HG03280 (cell line): Measurements from ENCODE around the gene DISC1.
"Not testable (repeated sequence)": the region's sequence is repeated elsewhere in the genome, so short reads cannot be mapped to it uniquely, and the experiment has no call there.

Experiments used
- ATAC-seq: cut with Tn5 transposase; IDR thresholded peaks from one replicate; pipeline ENCODE4 v1.9.1; 2021; ENCODE audit warnings: mild to moderate bottlenecking, moderate library complexity; ENCODE audit not compliant: unreplicated experiment

The DISC1 gene

DNA sequence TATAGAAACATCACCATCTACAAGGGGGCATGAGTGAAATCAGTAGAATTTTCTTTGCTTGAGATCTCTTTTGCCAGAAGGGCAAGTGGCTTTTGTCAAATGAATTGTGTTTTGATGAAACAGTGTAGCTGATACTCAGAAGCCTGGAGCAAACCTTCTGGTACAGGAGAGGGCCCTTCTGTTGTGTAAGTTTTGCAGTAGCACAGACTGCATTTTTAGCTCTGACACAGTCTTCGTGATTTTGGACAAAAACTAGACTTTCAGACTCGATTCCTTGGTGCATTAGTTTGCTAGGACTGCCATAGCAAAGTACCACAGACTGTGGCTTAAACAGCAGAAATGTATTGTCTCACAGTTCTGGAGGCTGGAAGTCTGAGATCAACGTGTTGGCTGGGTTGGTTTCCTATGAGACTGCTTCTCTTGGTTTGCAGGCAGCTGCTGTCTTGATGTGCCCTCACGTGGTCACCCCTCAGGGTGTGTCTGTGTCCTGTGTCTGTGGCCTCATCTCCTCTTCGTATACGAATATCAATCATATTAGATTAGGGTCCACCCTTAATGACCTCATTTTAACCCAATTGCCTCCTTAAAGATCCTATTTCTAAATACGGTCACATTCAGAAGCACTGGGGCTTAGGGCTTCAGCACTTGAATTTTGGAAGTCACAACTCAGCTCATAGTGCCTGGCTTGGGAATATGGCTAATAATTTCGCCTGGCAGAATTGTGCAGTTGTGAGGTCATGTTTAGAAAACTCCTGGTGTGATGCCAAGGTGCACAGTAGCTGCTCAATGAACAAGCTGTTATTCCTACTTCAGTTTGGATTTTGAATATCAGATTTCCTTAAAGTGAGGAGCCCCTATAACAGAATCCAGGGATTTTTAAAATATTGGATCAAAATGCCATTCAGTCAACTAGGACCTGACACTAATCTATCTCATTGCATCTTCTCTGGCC, 21.2 kb upstream of the DISC1 start:
- no peak for ATAC-seq

DNA sequence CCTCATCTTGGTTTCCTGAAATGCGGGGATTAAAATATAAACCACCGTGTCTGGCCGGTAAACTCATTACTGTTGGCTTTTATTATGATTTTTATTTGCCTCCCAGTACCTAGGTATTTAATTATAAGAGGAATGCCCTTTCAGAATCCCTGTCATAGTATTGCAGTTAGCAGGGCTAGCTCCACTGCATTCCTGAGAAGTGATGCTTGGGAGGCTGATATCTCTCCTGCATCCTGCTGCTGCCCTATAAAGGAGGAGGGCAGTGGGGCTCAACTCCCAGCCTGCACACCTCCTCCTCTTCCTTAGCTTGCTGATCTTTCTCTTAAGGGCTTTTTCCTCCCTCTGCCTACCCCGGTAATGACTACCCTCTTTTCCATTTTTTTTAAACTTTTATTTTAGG, 19.9 kb upstream of the DISC1 start:
- no peak for ATAC-seq

DNA sequence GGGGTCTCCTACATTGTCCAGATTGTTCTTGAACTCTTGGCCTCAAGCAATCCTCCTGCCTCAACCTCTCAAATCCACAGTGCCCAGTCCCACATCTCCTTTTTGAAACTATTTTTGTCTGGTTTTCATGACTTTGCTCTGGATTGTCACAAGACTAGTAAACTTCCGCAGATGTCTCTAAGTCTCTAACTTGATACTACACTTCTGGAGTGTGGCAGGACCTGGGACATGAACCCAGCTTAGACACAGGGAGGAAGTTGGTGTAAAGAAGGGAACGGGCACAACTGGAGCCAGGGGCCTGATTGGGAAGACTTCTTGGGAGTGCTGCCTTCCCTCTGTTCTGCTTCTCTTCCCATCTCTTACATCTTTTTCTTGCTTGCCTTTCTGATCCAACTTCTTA, 16.2 kb upstream of the DISC1 start:
- no peak for ATAC-seq

DNA sequence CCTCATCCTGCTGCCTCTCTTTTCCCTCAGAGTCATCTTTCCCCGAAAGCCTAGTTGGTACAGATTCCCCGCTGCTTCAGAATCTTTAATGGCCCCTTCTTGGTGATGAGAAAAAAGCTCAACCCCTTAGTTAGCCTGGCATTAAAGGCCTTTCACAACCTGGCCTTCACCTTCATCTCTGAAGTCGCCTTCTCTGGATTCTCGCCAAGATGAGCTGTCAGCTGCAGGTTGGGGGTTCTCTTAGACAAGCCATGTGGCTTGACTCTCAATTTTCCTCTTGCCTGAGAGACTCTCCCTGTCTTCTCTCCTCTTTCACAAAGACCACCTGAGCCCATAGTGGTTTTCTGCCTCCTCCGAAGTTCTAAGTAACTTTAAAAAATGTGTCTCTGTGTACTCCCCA, 15.5 kb upstream of the DISC1 start:
- no peak for ATAC-seq

DNA sequence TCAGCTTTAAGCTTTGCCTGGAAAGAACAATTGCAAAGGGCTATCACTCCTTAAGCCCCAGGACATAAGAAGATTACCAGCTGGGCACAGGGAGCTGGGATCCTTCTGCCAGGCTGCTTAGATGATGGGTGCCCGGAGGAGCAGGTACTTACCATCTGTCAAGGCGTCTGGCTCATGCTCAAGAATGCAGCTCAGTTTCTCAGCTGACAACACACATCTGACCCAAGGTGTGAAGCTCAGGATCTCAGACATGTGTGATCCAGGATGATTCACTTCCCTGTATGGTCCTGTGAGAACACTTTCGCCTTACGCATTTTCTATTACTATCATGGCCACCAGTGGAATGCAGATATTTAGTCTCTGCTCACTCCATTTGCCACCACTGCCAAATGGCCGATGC, 14.7 kb upstream of the DISC1 start:
- no peak for ATAC-seq

DNA sequence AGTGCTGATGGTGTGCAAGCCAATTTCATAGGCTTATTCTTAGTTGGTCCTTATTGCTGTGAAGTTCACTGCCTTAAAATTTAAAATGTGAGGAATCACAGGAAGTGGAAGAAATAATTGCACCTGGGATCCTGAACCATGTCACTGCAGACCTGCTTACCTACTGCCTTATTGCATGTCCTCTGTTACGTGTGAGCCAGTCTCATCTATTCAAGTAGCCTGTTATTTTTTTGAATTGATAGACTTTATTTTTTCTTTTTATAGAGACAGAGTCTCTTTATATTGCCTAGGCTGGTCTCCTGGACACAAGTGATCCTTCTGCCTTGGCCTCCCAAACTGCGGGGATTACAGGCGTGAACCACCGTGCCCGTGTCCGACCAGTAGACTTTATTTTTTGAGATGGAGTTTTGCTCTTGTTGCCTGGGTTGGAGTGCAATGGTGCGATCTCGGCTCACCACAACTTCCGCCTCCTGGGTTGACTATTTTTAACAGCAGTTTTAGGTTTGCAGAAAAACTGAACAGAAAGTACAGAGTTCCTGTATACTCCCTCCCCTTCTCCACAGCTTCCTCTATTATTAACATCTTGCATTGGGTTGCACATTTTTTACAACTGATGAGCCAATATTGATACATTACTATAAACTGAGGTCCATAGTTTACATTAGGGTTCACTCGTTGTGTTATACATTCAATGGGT, 14.0 kb upstream of the DISC1 start:
- ATAC-seq: peak; percentile 93

DNA sequence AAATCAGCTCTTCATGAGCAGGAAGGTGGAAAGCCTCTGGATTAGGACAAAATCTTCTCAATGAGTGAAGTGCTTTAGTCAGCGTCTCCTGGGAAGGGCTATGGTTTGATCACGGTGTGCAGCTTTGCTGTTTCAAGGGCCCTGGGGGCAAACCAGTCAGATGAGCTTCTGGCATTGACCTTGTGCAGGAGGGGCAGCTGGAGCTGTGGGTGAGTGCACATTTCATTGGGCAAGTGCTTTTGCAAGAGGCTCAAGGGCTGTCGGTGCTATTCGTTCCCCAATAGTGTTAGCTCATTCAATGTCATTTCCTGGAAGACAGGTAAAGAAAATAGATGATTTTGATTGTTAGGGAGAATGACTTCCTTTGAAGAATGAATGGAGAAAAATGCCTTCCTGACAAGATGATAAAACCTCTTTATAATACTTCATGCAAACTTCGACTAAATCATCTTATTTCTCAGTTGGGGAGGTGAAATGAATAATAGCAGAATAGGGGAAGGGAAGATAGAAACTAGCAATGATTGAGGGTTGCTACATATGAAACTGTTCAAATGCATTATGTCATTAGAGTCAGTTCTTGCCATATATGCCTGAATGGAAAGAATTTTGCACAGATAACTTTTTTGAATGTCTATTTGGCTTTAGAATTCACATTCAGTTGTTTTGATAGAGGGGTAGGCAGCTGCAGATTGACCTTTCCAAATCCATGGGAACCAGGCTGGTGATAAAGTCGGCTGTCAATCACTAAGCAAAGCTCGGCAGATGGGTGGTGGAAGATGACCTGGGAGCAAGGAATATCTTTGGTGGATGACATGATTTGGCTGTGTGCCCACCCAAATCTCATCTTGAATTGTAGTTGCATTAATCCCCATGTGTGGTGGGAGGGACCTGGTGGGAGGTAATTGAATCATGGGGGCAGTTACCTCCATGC, 12.9 kb upstream of the DISC1 start:
- ATAC-seq: no peak

DNA sequence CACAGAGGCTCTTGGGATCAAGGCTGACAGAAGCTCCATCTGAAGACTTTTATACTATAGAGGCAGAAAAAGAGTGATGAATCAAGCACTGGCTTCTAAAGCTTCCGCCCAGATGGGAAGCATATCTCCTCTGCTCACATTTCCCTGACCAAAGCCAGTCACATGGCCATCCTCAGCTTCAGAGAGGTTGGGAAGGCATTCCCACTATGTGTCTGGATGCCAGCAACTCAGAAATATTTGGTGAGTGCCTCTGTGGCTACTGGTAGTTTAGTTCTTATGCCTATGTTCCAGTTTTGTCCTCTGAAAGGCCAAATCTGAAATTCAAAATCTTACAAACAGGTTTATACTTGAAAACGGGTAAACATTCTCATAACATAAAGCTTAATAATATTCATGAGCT, 9.9 kb upstream of the DISC1 start:
- no peak for ATAC-seq

DNA sequence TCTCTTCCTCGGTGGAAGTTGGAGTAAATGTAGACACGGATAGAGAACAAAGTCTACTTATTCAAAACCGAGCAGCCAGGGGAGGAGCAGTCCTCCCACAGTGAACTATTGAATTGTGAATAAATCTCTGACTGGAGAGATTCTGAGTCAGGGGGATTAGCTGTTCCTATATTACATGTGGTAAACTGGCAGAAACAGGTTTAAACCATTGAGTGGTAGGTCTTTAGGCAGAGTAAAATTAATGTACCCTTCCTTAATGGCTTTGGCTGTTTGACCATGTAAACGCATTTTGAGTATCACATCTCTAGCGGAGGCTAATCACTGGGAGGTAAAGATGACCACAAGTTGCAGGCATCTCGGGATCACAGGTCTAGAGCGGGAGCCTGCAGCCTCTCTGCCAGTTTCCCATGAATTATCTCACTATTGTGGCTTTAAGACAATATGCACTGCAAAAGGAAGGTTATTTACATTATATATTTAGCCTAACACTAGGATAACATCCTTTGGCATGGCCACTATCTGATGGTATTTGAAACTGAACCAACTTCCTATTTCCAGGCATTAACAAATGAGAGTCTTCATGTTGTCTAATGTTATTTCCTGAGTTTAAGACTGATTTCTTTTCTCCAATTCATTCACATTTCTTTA, 7.9 kb upstream of the DISC1 start:
- no peak for ATAC-seq

DNA sequence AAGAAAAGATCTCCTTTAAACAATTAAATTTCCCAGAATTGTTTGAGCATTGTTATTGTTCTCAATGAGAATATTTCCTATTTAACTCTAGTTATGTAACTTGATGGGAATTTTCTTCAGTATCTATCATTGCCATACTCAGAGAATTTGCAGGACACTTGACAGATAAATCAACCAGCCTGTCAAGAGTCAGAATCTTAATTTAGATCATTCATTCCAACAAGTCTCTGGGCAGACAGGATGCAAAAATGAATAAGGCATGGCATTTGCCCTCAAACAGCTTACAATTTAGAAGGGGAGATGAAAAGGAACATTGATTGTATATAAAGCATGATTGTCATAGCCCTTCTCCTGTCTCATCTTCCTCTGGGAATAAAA, 7.3 kb upstream of the DISC1 start:
- no peak for ATAC-seq

DNA sequence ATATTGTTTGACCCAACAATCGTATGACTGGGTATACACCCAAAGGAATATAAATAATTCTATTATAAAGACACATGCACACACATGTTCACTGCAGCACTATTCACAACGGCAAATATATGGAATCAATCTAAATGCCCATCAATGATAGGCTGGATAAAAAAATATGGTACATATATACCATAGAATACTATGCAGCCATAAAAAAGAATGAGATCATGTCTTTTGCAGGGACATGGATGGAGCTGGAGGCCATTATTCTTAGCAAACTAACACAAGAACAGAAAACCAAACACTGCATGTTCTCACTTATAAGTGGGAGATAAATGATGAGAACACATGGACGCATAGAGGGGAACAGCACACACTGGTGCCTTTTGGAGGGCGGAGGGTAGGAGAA, 1.5 kb upstream of the DISC1 start:
- not testable (repeated sequence) for ATAC-seq

DNA sequence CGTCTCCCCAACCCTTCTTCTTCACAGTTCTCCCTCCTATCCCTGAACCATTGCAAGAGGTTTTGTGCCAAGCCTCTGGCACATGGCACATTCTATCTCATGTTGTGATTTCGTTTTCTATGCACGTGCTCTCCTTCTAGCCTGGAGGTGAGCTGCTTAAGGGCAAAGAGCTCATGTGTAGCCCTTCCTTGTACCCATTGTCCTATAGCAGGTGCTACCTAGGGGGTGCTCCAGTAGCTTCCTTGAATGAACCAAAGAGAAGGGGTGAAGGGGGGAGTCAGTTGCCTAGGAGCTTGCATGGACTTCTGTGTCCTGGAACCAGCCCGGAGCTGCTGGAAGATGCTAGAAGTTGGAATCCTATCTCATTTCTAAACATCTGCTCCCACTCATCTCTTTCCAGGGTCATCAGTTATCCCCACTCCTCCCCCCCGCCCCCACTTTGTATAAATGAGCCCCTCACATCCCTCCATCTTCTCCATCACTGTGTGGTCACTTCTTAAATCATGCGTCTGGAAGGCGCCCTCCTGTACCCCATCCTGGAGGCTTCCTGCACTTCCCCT, 535 bp upstream of the DISC1 start:
- no peak for ATAC-seq

DNA sequence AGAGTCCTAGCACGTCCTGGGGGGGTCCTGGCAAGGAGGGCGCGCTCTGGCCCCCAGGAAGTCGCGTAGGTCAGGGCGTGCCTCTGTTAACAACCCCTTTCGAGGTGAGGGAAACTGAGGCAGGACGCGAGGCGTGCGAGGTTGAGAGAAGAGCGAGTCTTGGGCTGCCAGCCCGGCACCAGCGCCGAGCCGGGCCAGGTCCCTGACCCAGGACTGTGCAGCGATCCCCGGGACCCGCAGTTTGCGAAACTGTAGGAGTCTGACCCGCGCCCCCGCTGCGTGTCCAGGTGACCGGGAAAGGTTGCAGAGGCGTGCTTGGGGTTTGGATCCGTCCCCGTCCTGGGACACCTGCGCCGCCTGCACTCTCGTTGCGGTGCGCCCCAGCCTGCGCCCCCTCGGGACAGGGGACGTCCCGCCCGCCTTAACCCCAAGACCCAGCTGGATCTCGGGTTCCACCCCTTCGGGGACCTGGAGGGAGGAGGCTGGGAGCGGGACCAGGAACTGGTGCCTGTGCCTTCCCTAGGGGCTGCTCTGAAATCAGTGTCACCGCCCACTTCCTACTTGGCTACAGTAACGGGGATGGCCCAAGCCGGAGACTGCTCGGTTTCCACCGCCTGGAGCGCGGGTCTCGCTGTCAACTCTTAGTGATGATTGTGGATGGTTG, 493 bp downstream of the DISC1 start:
- ATAC-seq: peak; percentile 47

DNA sequence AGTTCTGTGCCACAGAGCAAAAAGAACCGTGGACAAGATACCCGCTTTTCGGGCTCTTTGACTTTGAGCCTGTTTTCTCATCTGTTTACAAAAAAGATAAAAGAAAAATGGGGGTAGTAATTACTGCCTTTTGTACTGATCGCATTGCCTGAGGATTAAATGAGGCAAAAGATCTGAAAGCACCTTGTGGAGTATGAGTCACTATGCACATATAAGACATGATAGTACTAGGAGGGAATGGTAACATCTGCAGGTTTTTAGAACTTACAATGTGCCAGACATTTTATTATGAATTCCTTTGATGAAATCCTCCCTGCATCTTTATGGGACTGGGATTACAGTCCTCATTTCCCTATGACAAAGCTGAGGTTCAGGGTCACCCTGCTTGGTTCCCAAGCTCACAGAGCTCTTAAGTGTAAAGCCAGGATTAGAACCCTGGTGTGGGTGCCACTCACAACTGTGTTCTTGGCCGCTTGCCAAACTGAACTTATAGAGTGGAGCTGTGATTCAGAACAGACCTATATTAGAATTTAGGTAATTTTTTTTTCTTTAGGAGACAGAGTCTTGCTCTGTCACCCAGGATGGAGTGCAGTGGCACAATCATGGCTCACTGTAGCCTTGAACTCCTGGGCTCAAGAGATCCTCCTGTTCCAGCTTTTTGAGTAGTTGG, 1.8 kb downstream of the DISC1 start:
- no peak for ATAC-seq

DNA sequence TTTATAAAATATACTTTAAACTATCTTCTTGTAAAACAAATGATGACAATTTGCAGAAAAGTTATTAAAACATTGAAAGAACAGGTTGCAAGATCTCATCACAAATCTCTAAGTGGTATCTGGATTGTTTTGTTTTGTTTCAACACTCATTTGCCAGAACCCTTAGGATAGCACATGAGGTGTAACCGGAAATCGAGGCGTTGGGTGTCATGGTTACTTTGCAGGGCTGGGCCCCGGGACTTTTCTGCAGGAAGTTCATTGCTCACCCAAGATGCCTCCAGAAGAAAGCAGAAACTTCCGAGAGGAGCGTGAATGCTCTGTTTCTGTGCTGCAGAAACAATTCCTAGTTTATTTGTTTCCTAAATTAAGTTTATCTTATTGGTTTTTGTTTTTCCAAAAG, 2.5 kb downstream of the DISC1 start:
- no peak for ATAC-seq

DNA sequence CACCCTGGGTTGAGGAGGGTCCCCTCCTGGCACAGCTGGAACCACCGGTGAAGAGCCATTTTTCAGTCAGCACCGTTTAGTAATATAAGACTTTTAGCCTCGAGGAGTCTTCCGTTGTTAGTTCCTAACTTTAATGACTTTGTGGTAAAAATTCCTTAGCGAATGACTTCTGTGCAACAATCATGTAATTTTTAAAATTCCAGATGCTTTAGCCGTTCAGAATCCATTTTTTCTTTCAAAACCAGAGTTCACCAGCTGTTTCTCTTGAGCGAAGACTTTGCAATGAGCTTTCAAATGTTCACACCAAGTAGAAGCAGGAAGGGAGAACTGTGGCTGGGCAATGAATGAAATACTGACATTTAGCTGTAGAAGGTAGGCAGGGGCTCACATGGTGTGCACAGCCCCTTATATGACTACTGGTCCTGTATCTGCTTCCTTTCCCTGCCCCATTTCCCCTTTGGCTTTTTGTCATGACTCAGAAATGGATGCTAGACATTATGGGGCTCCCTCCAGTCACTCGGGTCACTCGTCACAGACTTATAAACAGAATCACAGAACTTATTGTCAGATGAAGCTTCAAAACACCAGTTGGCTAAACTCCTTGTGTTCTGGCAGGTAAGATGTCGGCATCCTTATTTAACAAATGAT, 4.1 kb downstream of the DISC1 start:
- ATAC-seq: no peak

DNA sequence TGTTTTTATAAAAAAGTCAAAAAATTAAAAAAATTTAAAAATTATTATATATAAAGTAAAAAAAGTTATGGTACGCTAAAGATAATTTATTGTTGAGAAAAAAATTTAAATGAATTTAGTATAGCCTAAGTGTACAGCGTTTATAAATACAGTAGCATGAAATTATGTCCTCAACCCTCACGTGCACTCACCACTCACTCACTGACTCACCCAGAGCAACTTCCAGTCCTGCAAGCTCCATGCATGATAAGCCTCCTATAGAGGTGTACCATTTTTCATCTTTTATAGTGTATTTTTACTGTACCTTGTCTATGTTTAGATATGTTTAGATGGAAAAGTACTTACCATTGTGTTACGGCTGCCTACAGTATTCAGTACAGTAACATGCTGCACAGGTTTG, 5.1 kb downstream of the DISC1 start:
- ATAC-seq: no peak

DNA sequence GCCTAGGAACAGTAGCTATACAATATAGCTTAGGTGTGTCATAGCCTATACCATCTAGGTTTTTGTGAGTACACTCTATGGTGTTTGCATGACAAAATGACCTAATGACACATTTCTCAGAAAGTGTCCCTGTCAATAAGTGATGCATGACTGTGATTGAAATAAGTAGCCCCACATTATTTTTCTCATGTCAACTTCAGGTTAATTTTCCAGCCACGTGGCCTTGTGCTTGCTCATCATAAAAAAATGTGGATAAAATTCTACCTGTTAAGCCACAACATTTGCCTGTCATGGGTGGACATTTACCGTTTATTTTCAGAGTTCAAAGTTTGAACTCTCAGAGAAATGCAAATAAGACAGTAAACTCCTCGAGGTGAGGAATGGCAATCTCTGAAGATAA, 5.5 kb downstream of the DISC1 start:
- no peak for ATAC-seq
